NCI-H69 (cell line): ENCODE measurements around the gene KIAA1614.
"Not testable (repeated sequence)": the region's sequence is repeated elsewhere in the genome, so short reads cannot be mapped to it uniquely, and the experiment has no call there.

Experiments
- DNase-seq: peaks from one replicate; lab custom pipeline; 2025; lab: John Stamatoyannopoulos, UW

The KIAA1614 gene

GRCh38 chr1:180945151-180945550 lies 32.5 kb downstream of the KIAA1614 start:
- no peak for DNase-seq

GRCh38 chr1:180945551-180945950 lies 32.9 kb downstream of the KIAA1614 start:
- DNase-seq: peak; percentile 95

GRCh38 chr1:180946056-180946455 lies 33.4 kb downstream of the KIAA1614 start:
- DNase-seq: no peak

GRCh38 chr1:180946541-180947498 lies 34.1 kb downstream of the KIAA1614 start:
- DNase-seq: peak; percentile 24

GRCh38 chr1:180947499-180947885 lies 34.8 kb downstream of the KIAA1614 start:
- DNase-seq: no peak

- no peak for DNase-seq
These were observed 35.4 kb downstream of the KIAA1614 start for GRCh38 chr1:180947901-180948640.

GRCh38 chr1:180948641-180949615 lies 36.2 kb downstream of the KIAA1614 start:
- DNase-seq: no peak

- no peak for DNase-seq
These were observed 36.9 kb downstream of the KIAA1614 start for GRCh38 chr1:180949616-180950000.

GRCh38 chr1:180950321-180950720 lies 37.6 kb downstream of the KIAA1614 start:
- no peak for DNase-seq

GRCh38 chr1:180951186-180951745 lies 38.6 kb downstream of the KIAA1614 start:
- DNase-seq: no peak

- DNase-seq: peak; percentile 52
These were observed 39.3 kb downstream of the KIAA1614 start for GRCh38 chr1:180951836-180952656.

GRCh38 chr1:180952657-180953013 lies 39.9 kb downstream of the KIAA1614 start:
- DNase-seq: no peak

GRCh38 chr1:180953291-180954004 lies 40.8 kb downstream of the KIAA1614 start:
- DNase-seq: peak; percentile 86

GRCh38 chr1:180954005-180954800 lies 41.5 kb downstream of the KIAA1614 start:
- peak; percentile 94 for DNase-seq

- DNase-seq: peak; percentile 47
These were observed 42.1 kb downstream of the KIAA1614 start for GRCh38 chr1:180954801-180955165.

GRCh38 chr1:180956028-180956640 lies 43.4 kb downstream of the KIAA1614 start:
- peak; percentile 98 for DNase-seq

- not testable (repeated sequence) for DNase-seq
These were observed 46.9 kb downstream of the KIAA1614 start for GRCh38 chr1:180959620-180960019.

- peak; percentile 89 for DNase-seq
These were observed 48.9 kb downstream of the KIAA1614 start for GRCh38 chr1:180961622-180962021.

- peak; percentile 93 for DNase-seq
These were observed 49.5 kb downstream of the KIAA1614 start for GRCh38 chr1:180962178-180962577.
